GM19324 (cell line): ENCODE results near the gene SPATA31C2.
"Not testable (repeated sequence)": the region's sequence is repeated elsewhere in the genome, so short reads cannot be mapped to it uniquely, and the experiment has no call there.

Experiments used
- ATAC-seq: cut with Tn5 transposase; IDR thresholded peaks from one replicate; pipeline ENCODE4 v1.9.1; 2021; ENCODE audit warnings: mild to moderate bottlenecking, moderate library complexity; ENCODE audit not compliant: unreplicated experiment, low FRiP score

SPATA31C2 gene

DNA sequence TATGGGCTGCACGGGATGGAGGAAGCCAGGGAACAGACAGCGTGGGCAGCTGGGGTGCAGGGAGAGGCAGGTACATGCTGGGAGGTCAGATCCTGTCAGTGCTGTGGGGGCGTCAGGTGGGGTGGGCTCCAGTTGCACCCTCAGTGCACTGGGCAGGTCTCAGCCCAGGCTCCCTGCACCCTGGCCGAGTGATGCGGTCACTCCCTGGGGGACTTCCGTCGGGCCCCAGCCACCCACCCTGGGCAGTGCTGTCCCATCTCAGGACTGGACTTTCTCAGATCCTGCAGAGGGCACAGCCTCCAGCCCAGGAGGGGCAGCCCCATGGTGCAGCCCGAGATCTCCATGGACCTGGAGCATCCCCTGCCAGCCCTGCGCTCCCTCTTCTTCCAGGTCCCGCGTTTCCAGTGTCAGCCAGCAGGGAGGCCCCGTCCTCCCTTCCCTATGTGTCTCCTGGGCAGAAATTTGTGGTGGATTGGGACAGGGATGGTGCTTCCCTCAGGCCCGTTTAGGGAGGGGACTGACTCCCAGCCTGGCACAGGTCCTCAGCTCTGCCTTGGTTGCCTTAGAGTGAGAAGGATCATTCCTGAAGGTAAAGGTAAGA, 10.5 kb downstream of the SPATA31C2 start:
- ATAC-seq, result not testable (repeated sequence)

DNA sequence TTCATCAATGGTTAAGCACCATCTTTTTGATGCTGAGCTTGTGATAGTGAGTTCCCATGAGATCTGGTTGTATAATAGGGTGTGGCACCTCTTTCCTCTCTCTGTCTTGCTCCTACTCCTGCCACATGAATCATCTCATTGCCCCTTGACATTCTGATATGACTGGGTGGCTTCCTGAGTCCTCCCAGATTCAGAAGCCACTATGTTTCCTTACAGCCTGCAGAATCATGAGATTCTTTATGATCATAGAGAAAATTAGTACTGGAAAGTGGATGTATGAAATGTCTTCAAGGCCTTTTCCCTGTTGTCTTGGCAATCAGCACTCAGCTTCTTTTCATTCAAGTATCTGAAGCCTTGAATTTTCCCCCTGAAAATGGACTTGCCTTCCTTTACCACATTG, 14.9 kb downstream of the SPATA31C2 start:
- not testable (repeated sequence) for ATAC-seq

DNA sequence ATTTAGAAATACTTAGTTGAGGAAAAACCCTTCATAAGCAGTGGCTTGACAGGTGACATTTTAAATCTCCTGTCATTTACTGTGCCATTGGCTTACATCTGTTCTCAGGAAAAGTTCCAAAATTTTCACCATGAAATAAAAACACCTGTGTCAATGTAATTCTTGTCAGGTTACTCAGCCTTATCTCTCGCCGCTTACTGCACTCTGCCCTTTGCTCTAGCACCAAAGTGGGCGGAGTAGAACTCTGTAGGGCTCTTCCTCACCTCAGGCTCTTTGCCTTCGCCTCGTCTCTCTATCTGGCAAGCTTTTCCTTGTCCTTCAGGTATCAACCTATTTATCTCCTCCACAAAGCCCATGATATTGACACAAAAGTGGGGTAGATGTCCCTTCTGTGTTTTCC, 20.2 kb downstream of the SPATA31C2 start:
- ATAC-seq, result not testable (repeated sequence)

DNA sequence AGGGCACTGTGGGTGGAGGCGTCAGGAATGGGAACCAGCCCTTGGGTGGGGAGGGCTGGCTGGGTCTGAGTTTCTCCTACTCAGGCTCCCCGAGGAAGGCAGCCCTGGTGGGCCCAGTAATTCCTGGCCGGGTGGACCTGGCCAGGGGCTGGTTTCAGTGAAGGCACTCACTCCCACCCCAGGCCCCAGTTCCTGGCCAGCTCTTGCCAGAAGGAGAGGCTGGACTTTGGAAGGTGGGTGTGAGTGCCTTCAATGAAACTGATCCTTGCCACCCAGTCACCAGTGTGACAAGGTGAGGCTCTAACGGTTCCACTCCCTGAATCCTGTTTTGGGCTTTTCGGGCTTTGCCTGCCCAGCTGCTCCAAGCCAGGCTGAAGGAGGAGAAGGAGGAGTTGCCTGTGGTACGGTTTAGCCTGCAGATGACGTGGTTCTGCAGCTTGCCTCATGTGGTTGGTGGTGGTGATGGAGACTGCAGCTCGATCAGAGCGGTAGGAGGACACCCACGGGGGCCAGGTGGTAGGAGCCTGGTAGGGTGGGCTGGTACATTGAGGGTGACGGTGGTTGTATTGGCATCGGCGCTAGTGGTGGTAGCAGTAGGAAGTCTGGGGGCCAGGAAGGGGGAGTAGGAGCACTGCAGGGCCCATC, 23.2 kb downstream of the SPATA31C2 start:
- not testable (repeated sequence) for ATAC-seq

DNA sequence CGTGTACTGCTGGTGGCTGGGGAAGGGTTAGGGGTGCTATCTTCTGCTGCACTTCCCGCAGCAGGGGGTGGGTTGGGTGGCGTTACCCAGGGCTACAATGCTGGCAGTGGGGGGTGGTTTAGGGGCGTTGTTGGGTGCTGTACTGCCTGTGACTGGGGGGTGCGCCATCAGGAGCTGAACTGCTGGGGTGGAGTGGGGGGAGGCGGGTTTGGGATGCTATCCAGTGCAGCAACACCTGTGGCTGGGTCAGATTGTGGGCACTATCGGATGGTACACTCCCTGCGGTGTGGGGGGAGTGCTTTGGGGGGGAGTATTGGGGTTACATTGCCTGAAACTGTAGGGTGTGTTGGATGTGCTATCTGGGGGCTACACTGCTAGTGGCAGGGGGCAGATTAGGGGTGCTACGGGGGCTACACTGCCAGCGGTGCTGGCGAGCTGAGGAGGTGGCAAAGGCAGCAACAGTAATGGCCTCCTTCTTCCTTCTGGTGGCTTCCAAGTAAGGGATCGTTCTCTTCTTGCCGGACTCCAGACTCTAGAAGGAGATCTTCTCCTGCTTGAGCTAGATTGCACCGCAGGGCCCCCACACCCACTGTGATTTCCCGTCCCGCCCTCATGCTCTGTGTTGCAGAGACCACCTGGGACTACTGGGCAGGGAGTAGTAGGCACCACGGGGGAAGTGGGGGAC, 23.9 kb downstream of the SPATA31C2 start:
- ATAC-seq, result not testable (repeated sequence)

DNA sequence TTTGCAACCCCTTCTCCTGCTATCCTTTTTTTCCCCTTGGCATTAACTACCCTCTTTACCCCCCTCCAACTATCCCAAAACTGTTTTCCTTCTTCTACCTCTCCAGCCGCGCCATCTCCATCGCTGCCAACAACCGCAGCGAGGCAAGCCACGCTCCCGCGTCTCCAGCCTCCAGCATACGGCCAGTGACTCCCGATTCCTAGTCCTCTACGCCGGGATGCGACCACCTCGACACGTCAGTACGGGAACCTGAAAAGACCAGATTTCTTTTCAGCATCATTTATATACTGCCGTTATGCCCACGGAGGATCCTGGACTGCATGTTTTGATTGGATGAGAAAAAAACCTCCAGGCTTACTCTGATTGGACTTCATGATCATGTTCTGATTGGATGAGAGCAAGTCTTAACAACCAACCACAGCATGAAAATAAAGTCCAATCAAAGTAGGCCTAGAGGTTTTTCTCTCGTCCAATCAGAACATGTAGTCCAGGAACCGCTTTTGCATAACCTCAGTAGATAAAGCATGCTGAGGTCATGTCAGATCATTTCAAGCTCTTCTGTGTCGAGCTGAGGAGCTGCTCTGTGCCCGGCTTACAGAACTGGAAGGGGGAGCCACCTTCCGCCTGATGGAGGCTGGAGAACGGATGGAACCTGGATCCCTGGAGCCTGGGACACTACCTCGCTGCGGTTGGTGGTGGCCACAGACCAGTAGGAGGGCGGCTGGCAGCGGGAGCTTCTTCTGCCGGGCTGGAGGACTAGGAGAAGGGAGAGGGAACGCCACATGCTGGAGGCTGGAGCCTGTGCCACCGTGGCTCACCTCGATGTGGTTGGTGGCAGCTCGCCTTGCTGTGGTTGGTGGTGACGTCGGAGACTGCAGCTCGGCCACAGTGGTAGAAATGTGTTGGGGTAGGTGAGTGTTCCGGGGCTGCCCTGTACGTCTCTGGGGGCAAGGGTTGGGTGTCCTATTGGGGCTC, 24.8 kb downstream of the SPATA31C2 start:
- ATAC-seq, result not testable (repeated sequence)

DNA sequence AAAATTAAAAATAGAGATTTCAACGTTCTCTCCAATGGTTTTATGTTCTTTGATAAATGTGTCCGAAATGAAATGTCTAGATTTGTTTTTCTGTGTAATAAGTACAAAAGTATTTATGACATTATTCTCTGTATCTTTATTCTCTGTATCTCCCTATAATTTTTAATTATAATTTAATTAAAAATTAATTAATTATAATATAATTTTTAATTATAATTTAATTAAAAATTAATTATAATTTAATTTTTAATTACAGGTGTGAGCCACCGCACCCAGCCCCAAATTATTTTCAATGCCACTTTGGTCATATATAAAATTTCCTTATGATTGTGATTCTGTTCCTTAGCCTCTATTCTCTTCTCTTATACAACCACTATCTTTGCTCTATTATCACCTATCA, 28.2 kb downstream of the SPATA31C2 start:
- ATAC-seq, result no peak

DNA sequence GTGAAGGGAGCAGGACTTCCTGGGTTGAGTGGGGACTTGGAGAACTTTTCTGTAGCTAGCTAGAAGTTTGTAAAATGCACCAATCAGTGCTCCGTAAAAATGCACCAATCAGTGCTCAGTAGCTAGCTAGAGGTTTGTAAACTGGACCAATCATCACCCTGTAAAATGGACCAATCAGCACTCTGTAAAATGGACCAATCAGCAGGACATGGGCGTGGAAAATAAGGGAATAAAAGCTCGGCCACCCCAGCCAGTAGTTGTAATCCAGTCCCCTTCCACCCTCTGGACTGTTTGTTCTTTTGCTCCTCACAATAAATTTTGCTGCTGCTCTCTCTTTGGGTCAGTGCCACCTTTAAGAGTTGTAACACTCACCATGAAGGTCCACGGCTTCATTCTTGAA, 29.5 kb downstream of the SPATA31C2 start:
- ATAC-seq, result no peak

DNA sequence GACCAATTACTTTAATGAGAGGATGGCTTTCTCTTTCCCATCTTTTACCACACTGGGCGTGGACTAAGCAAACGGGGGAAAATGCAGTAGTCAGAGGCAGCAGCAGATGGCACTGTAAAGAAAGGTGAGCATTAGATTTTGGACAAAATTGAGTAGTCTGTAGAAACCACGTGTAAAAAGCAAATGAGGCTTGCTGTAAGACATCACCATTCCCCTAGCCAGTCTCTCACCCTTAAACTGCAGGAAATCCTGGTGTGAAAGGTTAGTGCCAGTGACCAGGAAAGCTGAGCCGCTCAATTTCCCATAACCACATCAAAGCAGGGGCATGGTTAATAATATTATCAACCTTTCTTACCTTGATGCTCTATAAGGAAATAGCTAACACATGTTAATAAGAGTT, 31.8 kb downstream of the SPATA31C2 start:
- ATAC-seq, result no peak

DNA sequence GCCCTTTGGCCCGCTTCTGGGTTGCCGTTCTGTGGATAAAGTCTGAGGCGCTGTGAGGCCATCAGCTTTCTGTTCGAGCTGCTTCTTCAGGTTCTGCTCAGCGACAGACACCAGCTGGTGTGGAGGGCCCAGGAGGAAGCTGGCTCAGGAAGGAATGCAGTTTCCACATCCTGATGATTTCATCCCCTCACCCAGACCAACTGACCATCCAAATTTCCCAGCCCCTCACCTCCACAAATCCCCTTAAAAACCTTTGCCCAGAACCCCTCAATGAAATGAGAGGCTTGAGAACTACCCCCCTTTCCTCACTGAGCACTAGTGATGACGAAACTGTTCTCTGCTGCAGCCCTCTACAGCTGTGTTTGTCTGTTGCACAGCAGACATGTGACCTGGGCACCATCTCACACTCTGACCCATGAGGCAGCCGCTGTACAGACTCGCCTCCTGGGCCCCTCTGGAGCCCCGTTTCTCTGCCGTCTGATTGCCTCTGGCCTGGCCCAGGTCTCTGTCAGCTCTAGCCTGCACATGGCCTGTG, 45.4 kb downstream of the SPATA31C2 start:
- ATAC-seq, result no peak

DNA sequence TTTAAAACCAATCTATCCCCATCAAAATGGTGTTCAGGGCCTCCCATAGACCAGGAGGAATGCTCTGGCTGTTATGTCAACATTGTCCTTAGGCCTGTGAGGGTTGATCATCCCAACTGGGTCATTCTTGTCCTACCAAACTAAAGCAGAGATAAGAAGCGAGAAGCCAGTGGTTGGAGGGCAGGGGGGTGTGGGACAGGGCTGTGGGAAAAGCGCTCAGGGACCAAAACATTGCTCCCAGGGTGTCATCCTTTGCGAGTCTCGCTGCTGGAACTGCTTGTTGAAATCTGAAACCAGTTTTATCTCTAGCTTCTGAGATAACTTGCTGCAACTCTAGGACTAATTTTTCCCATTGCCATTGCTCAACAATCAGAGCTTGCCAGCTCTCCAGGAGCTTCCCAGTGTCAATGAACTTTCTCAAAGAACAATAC, 48.1 kb downstream of the SPATA31C2 start:
- ATAC-seq, result no peak

DNA sequence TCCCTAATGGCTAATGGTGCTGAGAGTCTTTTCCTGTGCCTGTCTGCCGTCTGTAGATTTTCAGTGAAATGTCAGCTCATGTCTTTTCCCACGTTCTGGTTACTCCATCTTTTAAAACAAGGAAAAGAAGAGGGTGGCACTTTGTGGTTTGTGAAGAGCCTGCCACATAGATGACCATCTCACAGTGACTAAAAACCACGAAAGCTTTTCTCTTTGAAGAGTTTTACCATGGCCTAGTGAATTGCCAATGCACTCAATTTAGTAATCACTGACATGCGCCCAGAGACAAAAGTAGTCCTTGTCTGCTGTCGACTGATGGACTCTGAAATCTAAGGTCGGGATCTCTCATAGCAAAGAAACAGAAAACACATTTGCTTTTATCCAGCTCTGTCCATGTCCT, 50.4 kb downstream of the SPATA31C2 start:
- no peak for ATAC-seq

DNA sequence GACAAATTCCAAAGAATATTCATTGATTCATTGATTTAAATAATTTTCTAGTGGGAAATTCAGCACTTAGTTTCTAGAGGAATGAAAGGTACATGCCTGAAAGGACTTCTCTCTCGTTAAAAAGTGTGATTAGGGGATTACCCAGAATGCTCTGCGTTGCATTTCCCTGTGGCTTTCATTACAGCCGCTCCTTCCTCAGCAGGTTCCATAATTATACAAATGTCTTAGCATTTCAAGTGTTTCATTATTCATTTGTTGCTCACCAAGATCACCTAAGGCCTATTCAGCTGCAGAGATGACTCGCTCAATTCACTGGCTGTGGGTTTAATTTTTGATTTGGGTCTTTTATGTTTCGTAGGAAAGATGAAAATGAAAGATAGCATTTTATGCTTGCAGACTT, 52.8 kb downstream of the SPATA31C2 start:
- ATAC-seq, result no peak

DNA sequence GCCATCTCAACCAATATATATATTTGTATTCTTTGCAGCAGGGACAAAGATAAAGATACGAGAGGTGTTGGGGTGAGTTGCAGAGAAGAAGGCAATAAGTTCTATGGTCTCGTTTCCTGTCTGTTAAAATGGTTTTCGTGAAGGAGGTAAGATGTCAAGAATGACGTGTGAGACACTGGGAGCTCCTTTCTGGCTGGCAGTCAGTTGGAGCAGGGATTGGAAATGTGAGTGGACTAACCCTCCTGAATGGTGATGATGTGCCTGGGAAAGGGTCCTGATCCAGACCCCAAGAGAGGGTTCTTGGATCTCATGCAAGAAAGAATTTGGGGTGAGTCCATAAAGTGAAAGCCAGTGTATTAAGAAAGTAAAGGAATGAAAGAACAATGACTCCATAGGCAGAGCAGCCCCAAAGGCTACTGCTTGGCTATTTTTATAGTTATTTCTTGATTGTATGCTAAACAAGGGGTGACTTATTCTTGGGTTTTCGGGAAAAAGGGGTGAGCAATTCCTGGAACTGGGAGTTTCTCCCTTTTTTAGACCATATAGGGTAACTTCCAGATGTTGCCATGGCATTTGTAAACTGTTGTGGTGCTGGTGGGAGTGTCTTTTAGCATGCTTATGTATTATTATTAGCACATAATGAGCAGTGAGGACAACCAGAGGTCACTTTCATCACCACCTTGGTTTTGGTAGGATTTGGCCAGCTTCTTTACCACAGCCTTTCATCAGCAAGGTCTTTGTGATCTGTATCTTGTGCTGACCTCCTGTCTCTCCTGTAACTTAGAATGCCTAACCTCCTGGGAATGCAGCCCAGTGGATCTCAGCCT, 53.7 kb downstream of the SPATA31C2 start:
- no peak for ATAC-seq
